A673 (cell line): Measurements from ENCODE around the gene SIGLEC9. TPM values are rescaled to one million over a fixed set of nuclear protein-coding genes. Genes with fewer than 3 reads are reported as not detected.

Experiments
- BruUV-seq: library from RNA; stranded (reverse); fragments of 400-500 nt; replicated peaks from 2 replicates; lab custom pipeline; 2021; lab: Mats Ljungman, UMichigan
- CTCF ChIA-PET: fragments of 300-600 bp; sonication (Branson Sonifier 250); formaldehyde crosslinking; loops from one replicate; lab custom pipeline; 2022; ENCODE audit warnings: antibody characterized with exemption; lab: Charles Lee
- POLR2A ChIA-PET: fragments of 300-600 bp; sonication (Branson Sonifier 250); formaldehyde crosslinking; loops from one replicate; lab custom pipeline; 2022; ENCODE audit warnings: antibody characterized with exemption; ENCODE audit not compliant: low non-redundant PET; lab: Charles Lee
- DNase-seq: peaks from one replicate; pipeline ENCODE4 v3.0.0-alpha.2; 2015; ENCODE audit warnings: low spot score
- H3K27ac ChIP-seq: fragments of 200-600 bp; sonication (generic); 2 replicates; pipeline ENCODE4 v1.5.1; 2016; ENCODE audit warnings: mixed run types, low read depth, mild to moderate bottlenecking, mixed read lengths, antibody characterized with exemption, low read length; ENCODE audit not compliant: poor library complexity, severe bottlenecking
- H3K27me3 ChIP-seq: fragments of 200-600 bp; sonication (generic); replicated peaks from 2 replicates; pipeline ENCODE4 v1.6.1; 2017; ENCODE audit warnings: mixed run types, low read depth, mild to moderate bottlenecking, mixed read lengths, antibody characterized with exemption, low read length; ENCODE audit not compliant: insufficient read depth, poor library complexity
- H3K36me3 ChIP-seq: fragments of 200-600 bp; sonication (generic); 2 replicates; pipeline ENCODE4 v1.6.1; 2016; ENCODE audit warnings: mixed run types, mild to moderate bottlenecking, mixed read lengths, antibody characterized with exemption, low read length; ENCODE audit not compliant: insufficient read depth, poor library complexity, severe bottlenecking
- H3K4me1 ChIP-seq: fragments of 200-600 bp; sonication (generic); 2 replicates; pipeline ENCODE4 v1.6.1; 2017; ENCODE audit warnings: mixed run types, mild to moderate bottlenecking, mixed read lengths, antibody characterized with exemption, low read length; ENCODE audit not compliant: insufficient read depth, poor library complexity, severe bottlenecking
- H3K4me3 ChIP-seq: fragments of 200-600 bp; sonication (generic); 2 replicates; pipeline ENCODE4 v1.5.1; 2016; ENCODE audit warnings: low read depth, mixed run types, mild to moderate bottlenecking, mixed read lengths, low read length; ENCODE audit not compliant: poor library complexity, severe bottlenecking
- H3K9me3 ChIP-seq: fragments of 200-600 bp; sonication (generic); 2 replicates; pipeline ENCODE4 v1.6.1; 2016; ENCODE audit warnings: mixed run types, low read depth, mild to moderate bottlenecking, mixed read lengths, antibody characterized with exemption, low read length; ENCODE audit not compliant: poor library complexity, severe bottlenecking
- EZH2 ChIP-seq: fragments of 200-600 bp; sonication (generic); IDR thresholded peaks from 2 replicates; pipeline ENCODE4 v1.6.1; 2017; ENCODE audit warnings: borderline replicate concordance, low read depth, mild to moderate bottlenecking, mixed read lengths, antibody characterized with exemption, low read length; ENCODE audit not compliant: poor library complexity, severe bottlenecking
- intact Hi-C: fragments of 100-400 bp; cut with micrococcal nuclease; formaldehyde crosslinking; loops from one replicate; pipeline ENCODE4 v1.10.0; 2022; ENCODE audit not compliant: unreplicated experiment
- total RNA-seq: library from RNA; stranded (reverse); gene quantifications from 2 replicates; pipeline ENCODE4 v1.2.3, GENCODE V29; 2021
- TF ChIP-seq, protein P1 (sequence below): fragments of 300-800, 200-600 bp; sonication (generic); conservative IDR thresholded peaks from 2 replicates; pipeline ENCODE4 v1.5.1; 2017; ENCODE audit warnings: low read depth, mild to moderate bottlenecking, antibody characterized with exemption, low read length, moderate library complexity, mixed read lengths

Gene SIGLEC9
- total RNA-seq, 1 experiment from 2014 or later, result not detected

DNA sequence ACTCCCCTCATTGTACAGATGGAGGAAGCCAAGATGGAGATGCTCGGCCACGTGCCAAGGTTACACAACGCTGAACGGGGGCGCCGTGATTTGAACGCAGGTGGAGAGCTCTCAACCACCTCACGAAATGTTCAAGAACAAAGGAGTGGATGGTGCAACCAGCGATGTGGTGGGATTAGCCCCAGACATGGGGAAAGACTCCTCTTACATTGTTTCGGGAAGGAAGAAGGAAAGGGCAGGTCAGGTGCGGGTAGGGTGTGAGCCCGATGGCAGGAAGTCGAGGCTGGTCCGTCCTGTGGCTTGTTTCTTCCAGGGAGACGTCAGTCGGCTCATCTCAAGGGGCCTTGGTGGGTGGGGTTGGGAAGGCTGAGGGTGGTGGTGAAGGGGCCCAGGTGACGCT is 34.9 kb upstream of the SIGLEC9 start:
- no peak overlapping the region for H3K4me3 ChIP-seq
- no TSS peak for BruUV-seq
- no peaks in the 10 kb centered on the region for H3K9me3 ChIP-seq
- intact Hi-C loops, result loop anchor here (10.0 kb wide), 1 partner anchor 165 kb away; no protein-coding TSS in a partner anchor
- no peaks in the 10 kb centered on the region for H3K36me3 ChIP-seq
- H3K27ac ChIP-seq, result no peak overlapping the region
- no peaks in the 10 kb centered on the region for H3K27me3 ChIP-seq
- CTCF ChIA-PET, result interaction anchor here (0.6 kb wide), 1 partner anchor 581 kb away, joined by 4 read pairs; no protein-coding TSS in a partner anchor
- TF ChIP-seq EZH2, result no peak
- TF ChIP-seq, protein P1, sequence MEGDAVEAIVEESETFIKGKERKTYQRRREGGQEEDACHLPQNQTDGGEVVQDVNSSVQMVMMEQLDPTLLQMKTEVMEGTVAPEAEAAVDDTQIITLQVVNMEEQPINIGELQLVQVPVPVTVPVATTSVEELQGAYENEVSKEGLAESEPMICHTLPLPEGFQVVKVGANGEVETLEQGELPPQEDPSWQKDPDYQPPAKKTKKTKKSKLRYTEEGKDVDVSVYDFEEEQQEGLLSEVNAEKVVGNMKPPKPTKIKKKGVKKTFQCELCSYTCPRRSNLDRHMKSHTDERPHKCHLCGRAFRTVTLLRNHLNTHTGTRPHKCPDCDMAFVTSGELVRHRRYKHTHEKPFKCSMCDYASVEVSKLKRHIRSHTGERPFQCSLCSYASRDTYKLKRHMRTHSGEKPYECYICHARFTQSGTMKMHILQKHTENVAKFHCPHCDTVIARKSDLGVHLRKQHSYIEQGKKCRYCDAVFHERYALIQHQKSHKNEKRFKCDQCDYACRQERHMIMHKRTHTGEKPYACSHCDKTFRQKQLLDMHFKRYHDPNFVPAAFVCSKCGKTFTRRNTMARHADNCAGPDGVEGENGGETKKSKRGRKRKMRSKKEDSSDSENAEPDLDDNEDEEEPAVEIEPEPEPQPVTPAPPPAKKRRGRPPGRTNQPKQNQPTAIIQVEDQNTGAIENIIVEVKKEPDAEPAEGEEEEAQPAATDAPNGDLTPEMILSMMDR, result no peak
- no peak for DNase-seq
- H3K4me1 ChIP-seq, result no peaks in the 10 kb centered on the region
- POLR2A ChIA-PET, result no interaction called here

DNA sequence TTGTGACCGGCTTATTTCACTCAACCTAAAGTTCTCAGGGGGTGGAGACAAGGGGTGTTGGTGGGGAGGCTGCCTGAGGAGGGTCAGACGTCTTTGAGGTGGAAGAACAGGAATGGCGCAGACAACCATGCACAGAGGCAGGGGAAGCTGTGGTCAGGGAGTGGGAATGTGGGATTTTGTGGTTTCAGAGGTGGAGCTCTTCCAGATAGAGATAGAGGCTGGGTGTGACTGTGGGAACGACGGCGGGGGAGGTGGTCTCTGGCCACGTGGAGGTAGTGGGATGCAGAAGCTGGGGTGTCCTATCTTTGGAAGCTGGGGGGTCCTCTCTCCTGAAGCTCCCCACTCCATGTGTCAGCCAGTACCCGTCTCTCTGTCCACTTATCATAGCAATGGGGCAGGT is 34.2 kb upstream of the SIGLEC9 start:
- H3K27ac ChIP-seq, result no peak overlapping the region
- H3K27me3 ChIP-seq, result no peaks in the 10 kb centered on the region
- ChIA-PET CTCF (no interaction called here), POLR2A (no interaction called here)
- H3K4me3 ChIP-seq, result no peak overlapping the region
- intact Hi-C loops, result loop anchor here (10.0 kb wide), 1 partner anchor 166 kb away; no protein-coding TSS in a partner anchor
- H3K36me3 ChIP-seq, result no peaks in the 10 kb centered on the region
- H3K9me3 ChIP-seq, result no peaks in the 10 kb centered on the region
- H3K4me1 ChIP-seq, result no peaks in the 10 kb centered on the region
- DNase-seq, result no peak
- TF ChIP-seq, protein P1, result no peak
- no peak for TF ChIP-seq EZH2
- no TSS peak for BruUV-seq

DNA sequence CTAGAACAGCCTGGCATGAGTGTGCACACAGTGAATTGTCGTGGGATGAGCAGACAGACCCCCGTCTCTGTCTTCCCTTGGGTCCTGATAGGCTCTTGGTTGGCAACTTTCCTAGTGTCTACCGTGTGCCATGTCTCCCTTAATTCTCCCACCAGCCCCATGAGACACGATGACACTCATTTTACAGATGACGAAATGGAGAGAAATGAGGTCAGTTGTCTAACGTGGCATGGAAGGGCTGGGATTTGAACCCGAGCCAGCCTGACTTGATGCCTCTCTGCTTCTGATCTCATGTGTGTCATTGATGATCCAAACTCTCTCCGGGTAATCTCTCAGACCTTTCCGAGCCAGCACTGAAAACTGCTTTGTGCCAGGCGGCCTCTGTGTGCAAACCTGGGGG is 33.6 kb upstream of the SIGLEC9 start:
- intact Hi-C loops, result loop anchor here (10.0 kb wide), 1 partner anchor 166 kb away; no protein-coding TSS in a partner anchor

More for the DNA sequence above, 33.6 kb upstream of the SIGLEC9 start:
- H3K4me1 ChIP-seq, result no peaks in the 10 kb centered on the region
- no peaks in the 10 kb centered on the region for H3K36me3 ChIP-seq
- no peak for TF ChIP-seq EZH2
- TF ChIP-seq, protein P1, result no peak
- CTCF ChIA-PET, result no interaction called here
- no peak for DNase-seq
- H3K4me3 ChIP-seq, result no peak overlapping the region
- no peak overlapping the region for H3K27ac ChIP-seq
- POLR2A ChIA-PET, result no interaction called here
- no TSS peak for BruUV-seq
- no peaks in the 10 kb centered on the region for H3K27me3 ChIP-seq
- no peaks in the 10 kb centered on the region for H3K9me3 ChIP-seq
